Transverse colon (tissue), 3 donors: ENCODE data around the gene TGOLN2.
"Not testable (repeated sequence)": the region's sequence is repeated elsewhere in the genome, so short reads cannot be mapped to it uniquely, and the experiment has no call there.

Source experiments
- CTCF ChIP-seq, 5 experiments: fragments of 200-600 bp in 3 of 5; fragments of 450-650 bp in 2 of 5; sonication (generic) in 3 of 5; IDR thresholded peaks; 1 replicate in 2 of 5; 2 replicates in 3 of 5; pipeline ENCODE4 v1.5.1; 2016 to 2017; ENCODE audit warnings: antibody characterized with exemption in 5 of 5, inconsistent platforms in 3 of 5, mild to moderate bottlenecking in 2 of 5, moderate library complexity in 1 of 5
- POLR2A ChIP-seq: fragments of 450-650 bp; IDR thresholded peaks from one replicate; pipeline ENCODE4 v1.6.1; 2016; ENCODE audit warnings: antibody characterized with exemption, mild to moderate bottlenecking, moderate library complexity

- not testable (repeated sequence) for TF ChIP-seq CTCF (IDR thresholded peaks at IDR 0.05); POLR2A
Measured at GRCh38 chr2:85329701-85330100, 1.9 kb upstream of the TGOLN2 start.
